NCI-H446 treated with DMSO at 0.1 percent for 48 hours (cell line): ENCODE measurements around the gene TATDN2.
"Not testable (repeated sequence)": the region's sequence is repeated elsewhere in the genome, so short reads cannot be mapped to it uniquely, and the experiment has no call there.

Experiments used
- DNase-seq: peaks from one replicate; lab custom pipeline; 2025; lab: John Stamatoyannopoulos, UW

Gene TATDN2

GRCh38 chr3:10268116-10268515 is 19.9 kb downstream of the TATDN2 start:
- no peak for DNase-seq

- DNase-seq: no peak
These were observed 20.7 kb downstream of the TATDN2 start for GRCh38 chr3:10268930-10269329.

GRCh38 chr3:10269443-10269842 is 21.2 kb downstream of the TATDN2 start:
- DNase-seq: no peak

- not testable (repeated sequence) for DNase-seq
These were observed 24.2 kb downstream of the TATDN2 start for GRCh38 chr3:10272476-10272875.

GRCh38 chr3:10272977-10273376 is 24.7 kb downstream of the TATDN2 start:
- no peak for DNase-seq

- no peak for DNase-seq
These were observed 25.5 kb downstream of the TATDN2 start for GRCh38 chr3:10273702-10274305.

- no peak for DNase-seq
These were observed 26.3 kb downstream of the TATDN2 start for GRCh38 chr3:10274601-10275000.

GRCh38 chr3:10277115-10277625 is 28.9 kb downstream of the TATDN2 start:
- DNase-seq: no peak

- no peak for DNase-seq
These were observed 30.2 kb downstream of the TATDN2 start for GRCh38 chr3:10278501-10278900.

GRCh38 chr3:10279384-10280176 is 31.3 kb downstream of the TATDN2 start:
- no peak for DNase-seq

GRCh38 chr3:10280177-10280529 is 31.9 kb downstream of the TATDN2 start:
- no peak for DNase-seq

- DNase-seq: no peak
These were observed 32.3 kb downstream of the TATDN2 start for GRCh38 chr3:10280571-10280970.

- DNase-seq: no peak
These were observed 33.7 kb downstream of the TATDN2 start for GRCh38 chr3:10281951-10282350.

GRCh38 chr3:10283638-10284037 is 35.4 kb downstream of the TATDN2 start:
- no peak for DNase-seq

- no peak for DNase-seq
These were observed 36.2 kb downstream of the TATDN2 start for GRCh38 chr3:10284496-10284895.

GRCh38 chr3:10285272-10286132 is 37.2 kb downstream of the TATDN2 start:
- no peak for DNase-seq

GRCh38 chr3:10286133-10286524 is 37.9 kb downstream of the TATDN2 start:
- DNase-seq: no peak

- DNase-seq: no peak
These were observed 38.5 kb downstream of the TATDN2 start for GRCh38 chr3:10286596-10287295.

- no peak for DNase-seq
These were observed 39.8 kb downstream of the TATDN2 start for GRCh38 chr3:10287936-10288574.

- DNase-seq: no peak
These were observed 40.3 kb downstream of the TATDN2 start for GRCh38 chr3:10288575-10288960.

- DNase-seq: no peak
These were observed 40.8 kb downstream of the TATDN2 start for GRCh38 chr3:10289077-10289476.
